Measurements from ENCODE around the gene BPIFB2. TPM values are rescaled to one million over a fixed set of nuclear protein-coding genes. Genes with fewer than 3 reads are reported as not detected.

BPIFB2 gene
- total RNA-seq, 1 experiment from 2014 or later, result not detected

GRCh38 chr20:33016581-33017109 lies 9.1 kb downstream of the BPIFB2 start:
- intact Hi-C loops (cut with micrococcal nuclease; ENCODE audit: unreplicated experiment) (no loop called here), in situ Hi-C loops (cut with HindIII; ENCODE audit: low pct_unique_long_range_greater_than_20kb, low sequenced_read_pairs) (no loop called here)
- no peak overlapping the region for H3K27ac ChIP-seq (ENCODE audit: low read length)
- CTCF ChIA-PET, result interaction anchor here (1.2 kb wide), 1 partner anchor 12 kb away, joined by 4 read pairs; no protein-coding TSS in a partner anchor
- no TSS peak for BruUV-seq (replicated peaks)
- H3K27me3 ChIP-seq (ENCODE audit: control insufficient read depth, insufficient read depth, low read length), result no peaks in the 10 kb centered on the region
- H3K9me3 ChIP-seq (ENCODE audit: control insufficient read depth, insufficient read depth, low read depth, low read length), result no peaks in the 10 kb centered on the region
- ATAC-seq (no peak), DNase-seq (ENCODE audit: low read depth, low spot score) (no peak)
- POLR2A ChIA-PET, result no interaction called here
- no peak overlapping the region for H3K4me3 ChIP-seq (ENCODE audit: low read depth in 2 of 2, low read length in 2 of 2)
- TF ChIP-seq CTCF (IDR thresholded peaks at IDR 0.05), result no peak
- TF ChIP-seq TCF7L2 (IDR thresholded peaks at IDR 0.05; ENCODE audit: low read depth, low read length), result no peak
- TF ChIP-seq, protein P1, sequence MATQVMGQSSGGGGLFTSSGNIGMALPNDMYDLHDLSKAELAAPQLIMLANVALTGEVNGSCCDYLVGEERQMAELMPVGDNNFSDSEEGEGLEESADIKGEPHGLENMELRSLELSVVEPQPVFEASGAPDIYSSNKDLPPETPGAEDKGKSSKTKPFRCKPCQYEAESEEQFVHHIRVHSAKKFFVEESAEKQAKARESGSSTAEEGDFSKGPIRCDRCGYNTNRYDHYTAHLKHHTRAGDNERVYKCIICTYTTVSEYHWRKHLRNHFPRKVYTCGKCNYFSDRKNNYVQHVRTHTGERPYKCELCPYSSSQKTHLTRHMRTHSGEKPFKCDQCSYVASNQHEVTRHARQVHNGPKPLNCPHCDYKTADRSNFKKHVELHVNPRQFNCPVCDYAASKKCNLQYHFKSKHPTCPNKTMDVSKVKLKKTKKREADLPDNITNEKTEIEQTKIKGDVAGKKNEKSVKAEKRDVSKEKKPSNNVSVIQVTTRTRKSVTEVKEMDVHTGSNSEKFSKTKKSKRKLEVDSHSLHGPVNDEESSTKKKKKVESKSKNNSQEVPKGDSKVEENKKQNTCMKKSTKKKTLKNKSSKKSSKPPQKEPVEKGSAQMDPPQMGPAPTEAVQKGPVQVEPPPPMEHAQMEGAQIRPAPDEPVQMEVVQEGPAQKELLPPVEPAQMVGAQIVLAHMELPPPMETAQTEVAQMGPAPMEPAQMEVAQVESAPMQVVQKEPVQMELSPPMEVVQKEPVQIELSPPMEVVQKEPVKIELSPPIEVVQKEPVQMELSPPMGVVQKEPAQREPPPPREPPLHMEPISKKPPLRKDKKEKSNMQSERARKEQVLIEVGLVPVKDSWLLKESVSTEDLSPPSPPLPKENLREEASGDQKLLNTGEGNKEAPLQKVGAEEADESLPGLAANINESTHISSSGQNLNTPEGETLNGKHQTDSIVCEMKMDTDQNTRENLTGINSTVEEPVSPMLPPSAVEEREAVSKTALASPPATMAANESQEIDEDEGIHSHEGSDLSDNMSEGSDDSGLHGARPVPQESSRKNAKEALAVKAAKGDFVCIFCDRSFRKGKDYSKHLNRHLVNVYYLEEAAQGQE (IDR thresholded peaks at IDR 0.05; ENCODE audit: insufficient read depth in 1 of 2, low read depth in 2 of 2, low read length in 1 of 2), result no peak
- no peak for TF ChIP-seq SIN3A (IDR thresholded peaks at IDR 0.05; ENCODE audit: borderline replicate concordance, insufficient read depth, low read depth, low read length)
- no peak for TF ChIP-seq POLR2AphosphoS5 (IDR thresholded peaks at IDR 0.05; ENCODE audit: low read depth, low read length)
- H3K36me3 ChIP-seq (ENCODE audit: control insufficient read depth, insufficient read depth, low read length), result no peaks in the 10 kb centered on the region
- H3K4me1 ChIP-seq (ENCODE audit: control insufficient read depth, insufficient read depth, low read length), result no peaks in the 10 kb centered on the region

DNA sequence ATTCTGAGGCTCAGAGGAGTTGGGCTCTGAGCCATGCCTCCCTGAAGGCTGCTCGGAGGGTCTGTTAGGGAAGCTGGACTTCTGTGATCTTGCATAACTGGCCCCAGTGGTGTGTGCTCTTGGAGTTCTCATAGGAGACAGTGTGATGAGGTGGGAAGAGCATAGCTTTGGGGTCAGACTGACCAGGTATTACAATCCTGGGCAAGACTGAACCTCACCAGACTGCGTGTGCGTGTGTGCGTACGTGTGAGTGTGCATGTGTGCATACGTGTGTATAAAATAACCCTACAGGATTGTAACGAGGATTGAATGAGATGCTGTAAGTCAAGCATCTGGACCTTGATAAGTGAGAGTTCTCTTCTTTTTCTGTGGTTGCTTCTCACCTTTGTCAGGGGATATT lies 10.0 kb downstream of the BPIFB2 start:
- Histone ChIP-seq H3K4me1 (ENCODE audit: control insufficient read depth, insufficient read depth, low read length) (no peaks in the 10 kb centered on the region; the same call in 1 of the 2 replicates), H3K9me3 (ENCODE audit: control insufficient read depth, insufficient read depth, low read depth, low read length) (no peaks in the 10 kb centered on the region), H3K4me3 (ENCODE audit: low read depth in 2 of 2, low read length in 2 of 2) (no peak overlapping the region), H3K36me3 (ENCODE audit: control insufficient read depth, insufficient read depth, low read length) (no peaks in the 10 kb centered on the region), H3K27me3 (ENCODE audit: control insufficient read depth, insufficient read depth, low read length) (no peaks in the 10 kb centered on the region), H3K27ac (ENCODE audit: low read length) (no peak overlapping the region)
- in situ Hi-C loops (cut with HindIII; ENCODE audit: low pct_unique_long_range_greater_than_20kb, low sequenced_read_pairs), result no loop called here
- DNase-seq (ENCODE audit: low read depth, low spot score) (no peak), ATAC-seq (no peak)
- ChIA-PET POLR2A (no interaction called here), CTCF (no interaction called here)
- intact Hi-C loops (cut with micrococcal nuclease; ENCODE audit: unreplicated experiment), result no loop called here
- TF ChIP-seq SIN3A (IDR thresholded peaks at IDR 0.05; ENCODE audit: borderline replicate concordance, insufficient read depth, low read depth, low read length) (no peak), CTCF (IDR thresholded peaks at IDR 0.05) (no peak), POLR2AphosphoS5 (IDR thresholded peaks at IDR 0.05; ENCODE audit: low read depth, low read length) (no peak), TCF7L2 (IDR thresholded peaks at IDR 0.05; ENCODE audit: low read depth, low read length) (no peak)
- TF ChIP-seq, protein P1 (IDR thresholded peaks at IDR 0.05; ENCODE audit: insufficient read depth in 1 of 2, low read depth in 2 of 2, low read length in 1 of 2), result no peak
- no TSS peak for BruUV-seq (replicated peaks)

Data from Panc1 (cell line).